Neural cell (in vitro differentiated cells): Measurements from ENCODE around the gene PREP. TPM values are rescaled to one million over a fixed set of nuclear protein-coding genes. Genes with fewer than 3 reads are reported as not detected.

ENCODE experiments used
- H2AFZ ChIP-seq: fragments of 200-600, 300-800 bp; sonication (generic), shearing (Covaris generic); 2 replicates; pipeline ENCODE4 v1.6.0; 2014; ENCODE audit warnings: low read depth, mild to moderate bottlenecking, antibody characterized with exemption, low read length, moderate library complexity
- H3F3A ChIP-seq: fragments of 200-600 bp; shearing (Covaris generic); 2 replicates; pipeline ENCODE4 v1.6.1; 2016; ENCODE audit warnings: mild to moderate bottlenecking, moderate library complexity, mixed read lengths, antibody characterized with exemption, low read length; ENCODE audit not compliant: insufficient read depth, poor library complexity, severe bottlenecking
- H3K27ac ChIP-seq: fragments of 200-600, 300-800 bp; sonication (generic), shearing (Covaris generic); 2 replicates; pipeline ENCODE4 v1.5.1; 2014; ENCODE audit warnings: mild to moderate bottlenecking, low read length, moderate library complexity
- H3K27me3 ChIP-seq: fragments of 300-800, 200-600 bp; sonication (generic), shearing (Covaris generic); 2 replicates; pipeline ENCODE4 v1.6.0; 2014; ENCODE audit warnings: mild to moderate bottlenecking, low read depth, low read length, moderate library complexity; ENCODE audit not compliant: insufficient read depth
- H3K36me3 ChIP-seq: fragments of 300-800, 200-600 bp; sonication (generic), shearing (Covaris generic); 2 replicates; pipeline ENCODE4 v1.5.1; 2014; ENCODE audit warnings: mild to moderate bottlenecking, antibody characterized with exemption, low read length, moderate library complexity; ENCODE audit not compliant: insufficient read depth
- H3K4me2 ChIP-seq: fragments of 300-800, 200-600 bp; sonication (generic), shearing (Covaris generic); 2 replicates; pipeline ENCODE4 v1.6.0; 2014; ENCODE audit warnings: mild to moderate bottlenecking, low read length
- H3K4me3 ChIP-seq: fragments of 300-800, 200-600 bp; sonication (generic), shearing (Covaris generic); 2 replicates; pipeline ENCODE4 v1.5.1; 2014; ENCODE audit warnings: mild to moderate bottlenecking, low read length, moderate library complexity
- H3K79me2 ChIP-seq: fragments of 200-600 bp; shearing (Covaris generic); replicated peaks from 2 replicates; pipeline ENCODE4 v1.6.0; 2014; ENCODE audit warnings: mild to moderate bottlenecking, low read length, moderate library complexity; ENCODE audit not compliant: insufficient read depth
- H3K9ac ChIP-seq: fragments of 300-800, 200-600 bp; sonication (generic), shearing (Covaris generic); 2 replicates; pipeline ENCODE4 v1.6.1; 2016; ENCODE audit warnings: mild to moderate bottlenecking, low read length, mixed read lengths
- H3K9me2 ChIP-seq: fragments of 200-600 bp; shearing (Covaris generic); 2 replicates; pipeline ENCODE4 v1.6.1; 2016; ENCODE audit warnings: mild to moderate bottlenecking, low read length, mixed read lengths; ENCODE audit not compliant: insufficient read depth
- H3K9me3 ChIP-seq: fragments of 200-600, 300-800 bp; sonication (generic), shearing (Covaris generic); 2 replicates; pipeline ENCODE4 v1.6.1; 2016; ENCODE audit warnings: mild to moderate bottlenecking, mixed run types, low read length, moderate library complexity, mixed read lengths
- H4K20me1 ChIP-seq: fragments of 200-600 bp; shearing (Covaris generic); 2 replicates; pipeline ENCODE4 v1.6.1; 2016; ENCODE audit warnings: mild to moderate bottlenecking, mixed run types; ENCODE audit not compliant: insufficient read depth
- CTCF ChIP-seq: fragments of 450-650 bp; IDR thresholded peaks from 2 replicates; pipeline ENCODE4 v1.5.1; 2014; ENCODE audit warnings: antibody characterized with exemption, mild to moderate bottlenecking, moderate library complexity; ENCODE audit not compliant: poor library complexity, severe bottlenecking
- EP300 ChIP-seq: fragments of 450-650 bp; conservative IDR thresholded peaks from 2 replicates; pipeline ENCODE4 v1.6.1; 2014; ENCODE audit warnings: antibody characterized with exemption, mild to moderate bottlenecking, moderate library complexity; ENCODE audit not compliant: poor library complexity, severe bottlenecking
- EZH2 ChIP-seq: fragments of 200-600, 300-800 bp; shearing (Covaris generic), sonication (generic); IDR thresholded peaks from 2 replicates; pipeline ENCODE4 v1.6.1; 2014; ENCODE audit warnings: antibody characterized with exemption, low read length, borderline replicate concordance, mild to moderate bottlenecking; ENCODE audit not compliant: insufficient read depth, poor library complexity, severe bottlenecking
- MXI1 ChIP-seq: fragments of 450-650 bp; conservative IDR thresholded peaks from 2 replicates; pipeline ENCODE4 v1.6.1; 2014; ENCODE audit warnings: antibody characterized with exemption, mild to moderate bottlenecking; ENCODE audit not compliant: poor library complexity, severe bottlenecking
- POLR2AphosphoS5 ChIP-seq: IDR thresholded peaks from 2 replicates; pipeline ENCODE4 v1.6.1; 2012
- RAD21 ChIP-seq: fragments of 450-650 bp; conservative IDR thresholded peaks from 2 replicates; pipeline ENCODE4 v1.6.1; 2014; ENCODE audit warnings: antibody characterized with exemption, mild to moderate bottlenecking, moderate library complexity
- REST ChIP-seq: IDR thresholded peaks from 2 replicates; pipeline ENCODE4 v1.6.1; 2012; ENCODE audit warnings: borderline replicate concordance
- SMC3 ChIP-seq: fragments of 450-650 bp; conservative IDR thresholded peaks from 2 replicates; pipeline ENCODE4 v1.6.1; 2014; ENCODE audit warnings: antibody characterized with exemption, mild to moderate bottlenecking, moderate library complexity; ENCODE audit not compliant: poor library complexity
- TAF1 ChIP-seq: IDR thresholded peaks from 2 replicates; pipeline ENCODE4 v1.6.1; 2012; ENCODE audit warnings: low read depth
- polyA plus RNA-seq: library from polyadenylated mRNA; depleted of rRNA; stranded (reverse); fragments of >200 nt; gene quantifications from 2 replicates; pipeline ENCODE4 v1.2.3, GENCODE V29; 2014

Gene PREP
- polyA plus RNA-seq, 1 donor from 2014 or later, result 24.5 TPM

GRCh38 chr6:105259913-105260889, 142.7 kb downstream of the PREP start:
- H3K27ac ChIP-seq, result no peak overlapping the region
- no peak overlapping the region for H3K4me3 ChIP-seq
- H3K9me3 ChIP-seq, result no peaks in the 10 kb centered on the region
- H4K20me1 ChIP-seq, result no peaks in the 10 kb centered on the region
- no peak overlapping the region for H3K4me2 ChIP-seq
- no peaks in the 10 kb centered on the region for H3F3A ChIP-seq
- H3K36me3 ChIP-seq, result no peaks in the 10 kb centered on the region
- no peak for TF ChIP-seq EP300
- TF ChIP-seq RAD21, result no peak
- no peak for TF ChIP-seq EZH2
- no peak for TF ChIP-seq POLR2AphosphoS5
- TF ChIP-seq REST, result no peak
- no peak for TF ChIP-seq MXI1
- TF ChIP-seq CTCF, result no peak
- TF ChIP-seq TAF1, result no peak
- TF ChIP-seq SMC3, result no peak
- no peak overlapping the region for H3K9ac ChIP-seq
- H2AFZ ChIP-seq, result no peak overlapping the region
- H3K27me3 ChIP-seq, result no peaks in the 10 kb centered on the region
- H3K79me2 ChIP-seq, result no peaks in the 10 kb centered on the region
- H3K9me2 ChIP-seq, result no peaks in the 10 kb centered on the region

- H3K27me3 ChIP-seq, result no peaks in the 10 kb centered on the region
- H3K4me2 ChIP-seq, result no peak overlapping the region
- H3K36me3 ChIP-seq, result no peaks in the 10 kb centered on the region
- no peak overlapping the region for H3K4me3 ChIP-seq
- H3K79me2 ChIP-seq, result no peaks in the 10 kb centered on the region
- H2AFZ ChIP-seq, result no peak overlapping the region
- no peak overlapping the region for H3K27ac ChIP-seq
- no peaks in the 10 kb centered on the region for H4K20me1 ChIP-seq
- no peaks in the 10 kb centered on the region for H3K9me3 ChIP-seq
- no peak overlapping the region for H3K9ac ChIP-seq
- TF ChIP-seq EP300 (no peak), TAF1 (no peak), POLR2AphosphoS5 (no peak), CTCF (no peak), EZH2 (no peak), RAD21 (no peak), SMC3 (no peak), MXI1 (no peak)
- H3F3A ChIP-seq, result no peaks in the 10 kb centered on the region
- no peaks in the 10 kb centered on the region for H3K9me2 ChIP-seq
These were observed 144.1 kb downstream of the PREP start for GRCh38 chr6:105258816-105259215.
